ENCODE data around the gene SLC7A4.

The SLC7A4 gene

DNA sequence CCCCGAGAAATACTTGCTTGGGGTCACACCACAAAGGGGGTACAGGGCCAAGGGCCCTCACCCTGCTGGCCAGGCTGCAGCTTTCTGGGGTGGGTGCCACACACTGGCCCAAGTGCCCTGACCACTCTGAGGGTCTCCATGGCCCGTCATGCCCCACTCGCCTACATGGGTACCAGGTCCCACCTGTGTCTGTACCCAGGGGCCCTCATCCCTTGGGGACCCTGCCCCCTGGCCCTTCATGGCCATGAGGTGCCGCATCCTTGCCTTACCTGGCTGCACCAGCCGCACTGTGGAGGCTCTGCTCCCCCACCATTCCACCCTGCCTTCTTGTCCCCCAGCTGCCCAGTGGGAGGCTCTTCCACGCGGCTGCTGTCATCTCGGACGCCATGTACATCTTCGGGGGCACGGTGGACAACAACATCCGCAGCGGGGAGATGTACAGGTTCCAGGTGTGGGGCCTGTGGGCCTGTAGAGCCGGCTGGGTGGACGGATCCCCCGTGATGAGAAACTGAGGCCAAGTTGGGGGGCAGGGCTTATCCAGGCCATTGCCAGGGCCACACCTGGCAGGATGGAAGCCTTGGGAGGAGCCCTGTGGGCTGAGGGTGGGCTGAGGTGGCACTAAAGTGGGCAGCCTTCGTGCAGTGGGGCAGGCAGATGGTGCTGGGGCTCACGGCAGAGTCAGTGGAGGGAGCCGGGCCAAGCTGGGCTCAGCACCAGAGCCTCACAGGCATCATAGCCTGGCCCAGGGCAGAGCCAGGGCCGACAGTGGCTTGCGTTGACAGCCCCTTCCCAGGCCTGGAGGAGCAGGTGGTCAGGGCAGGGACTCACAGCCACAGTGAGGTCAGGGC is 39.7 kb downstream of the SLC7A4 start:
- no peak overlapping the region for H3K4me3 ChIP-seq (ENCODE audit: control insufficient read depth, low read depth, low read length)
- TF ChIP-seq, protein P1, sequence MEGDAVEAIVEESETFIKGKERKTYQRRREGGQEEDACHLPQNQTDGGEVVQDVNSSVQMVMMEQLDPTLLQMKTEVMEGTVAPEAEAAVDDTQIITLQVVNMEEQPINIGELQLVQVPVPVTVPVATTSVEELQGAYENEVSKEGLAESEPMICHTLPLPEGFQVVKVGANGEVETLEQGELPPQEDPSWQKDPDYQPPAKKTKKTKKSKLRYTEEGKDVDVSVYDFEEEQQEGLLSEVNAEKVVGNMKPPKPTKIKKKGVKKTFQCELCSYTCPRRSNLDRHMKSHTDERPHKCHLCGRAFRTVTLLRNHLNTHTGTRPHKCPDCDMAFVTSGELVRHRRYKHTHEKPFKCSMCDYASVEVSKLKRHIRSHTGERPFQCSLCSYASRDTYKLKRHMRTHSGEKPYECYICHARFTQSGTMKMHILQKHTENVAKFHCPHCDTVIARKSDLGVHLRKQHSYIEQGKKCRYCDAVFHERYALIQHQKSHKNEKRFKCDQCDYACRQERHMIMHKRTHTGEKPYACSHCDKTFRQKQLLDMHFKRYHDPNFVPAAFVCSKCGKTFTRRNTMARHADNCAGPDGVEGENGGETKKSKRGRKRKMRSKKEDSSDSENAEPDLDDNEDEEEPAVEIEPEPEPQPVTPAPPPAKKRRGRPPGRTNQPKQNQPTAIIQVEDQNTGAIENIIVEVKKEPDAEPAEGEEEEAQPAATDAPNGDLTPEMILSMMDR (conservative IDR thresholded peaks at IDR 0.05; ENCODE audit: control insufficient read depth, insufficient read depth, low read depth, low read length) = no peak
- DNase-seq (ENCODE audit: low read depth) = no peak

DNA sequence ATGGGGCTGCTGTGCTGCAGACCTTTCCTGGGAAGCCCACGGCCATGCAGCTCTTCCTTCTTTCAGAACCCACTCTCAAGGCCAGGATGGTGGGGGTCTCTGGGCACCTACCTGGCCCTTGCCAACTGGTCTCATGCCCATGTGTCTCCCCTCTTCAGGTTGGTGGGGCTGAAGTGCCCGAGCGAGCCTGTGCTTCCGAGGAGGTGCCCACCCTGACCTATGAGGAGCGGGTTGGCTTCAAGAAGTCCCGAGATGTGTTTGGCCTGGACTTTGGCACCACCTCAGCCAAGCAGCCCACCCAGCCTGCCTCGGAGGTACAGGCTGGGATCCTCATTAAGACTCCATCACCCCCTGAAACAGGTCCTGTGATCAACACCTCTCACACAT is 40.3 kb downstream of the SLC7A4 start:
- DNase-seq (ENCODE audit: low read depth) = no peak
- H3K4me3 ChIP-seq (ENCODE audit: control insufficient read depth, low read depth, low read length) = no peak overlapping the region
- TF ChIP-seq, protein P1 (conservative IDR thresholded peaks at IDR 0.05; ENCODE audit: control insufficient read depth, insufficient read depth, low read depth, low read length) = no peak

DNA sequence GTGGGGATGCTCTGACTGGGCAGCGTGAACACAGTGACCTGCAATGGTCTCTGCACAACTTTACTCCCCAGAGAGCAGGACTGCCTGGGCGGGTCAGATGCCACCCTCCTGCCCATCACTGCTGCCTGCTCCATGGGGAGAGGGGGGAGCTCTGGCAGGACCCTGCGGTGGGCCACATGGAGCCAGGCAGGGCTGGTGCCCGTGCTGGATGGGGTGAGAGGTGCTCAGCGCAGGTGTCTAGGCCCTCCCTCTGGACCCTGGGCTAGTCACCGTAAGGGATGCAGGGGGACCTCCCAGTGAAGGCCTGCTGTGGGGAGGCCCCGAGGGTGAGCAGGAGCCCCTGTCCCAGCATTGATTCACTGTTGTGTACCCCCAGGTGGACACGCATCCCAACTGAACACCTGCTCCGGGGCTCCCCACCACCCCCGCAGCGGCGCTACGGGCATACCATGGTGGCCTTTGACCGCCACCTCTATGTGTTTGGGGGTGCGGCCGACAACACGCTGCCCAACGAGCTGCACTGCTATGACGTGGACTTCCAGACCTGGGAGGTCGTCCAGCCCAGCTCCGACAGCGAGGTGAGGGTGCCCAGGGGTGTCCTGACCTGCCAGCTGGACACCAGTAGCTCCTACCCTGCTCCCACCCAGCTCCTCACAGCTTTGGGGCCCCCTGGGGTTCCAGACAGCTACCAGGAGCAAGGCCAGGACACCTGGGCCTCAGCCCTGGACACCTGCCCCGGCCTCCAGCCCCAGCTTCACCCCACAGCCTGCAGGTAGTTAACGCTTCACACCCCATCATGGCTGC is 40.9 kb downstream of the SLC7A4 start:
- DNase-seq (ENCODE audit: low read depth) = no peak
- no peak overlapping the region for H3K4me3 ChIP-seq (ENCODE audit: control insufficient read depth, low read depth, low read length)
- TF ChIP-seq, protein P1 (conservative IDR thresholded peaks at IDR 0.05; ENCODE audit: control insufficient read depth, insufficient read depth, low read depth, low read length) = no peak

DNA sequence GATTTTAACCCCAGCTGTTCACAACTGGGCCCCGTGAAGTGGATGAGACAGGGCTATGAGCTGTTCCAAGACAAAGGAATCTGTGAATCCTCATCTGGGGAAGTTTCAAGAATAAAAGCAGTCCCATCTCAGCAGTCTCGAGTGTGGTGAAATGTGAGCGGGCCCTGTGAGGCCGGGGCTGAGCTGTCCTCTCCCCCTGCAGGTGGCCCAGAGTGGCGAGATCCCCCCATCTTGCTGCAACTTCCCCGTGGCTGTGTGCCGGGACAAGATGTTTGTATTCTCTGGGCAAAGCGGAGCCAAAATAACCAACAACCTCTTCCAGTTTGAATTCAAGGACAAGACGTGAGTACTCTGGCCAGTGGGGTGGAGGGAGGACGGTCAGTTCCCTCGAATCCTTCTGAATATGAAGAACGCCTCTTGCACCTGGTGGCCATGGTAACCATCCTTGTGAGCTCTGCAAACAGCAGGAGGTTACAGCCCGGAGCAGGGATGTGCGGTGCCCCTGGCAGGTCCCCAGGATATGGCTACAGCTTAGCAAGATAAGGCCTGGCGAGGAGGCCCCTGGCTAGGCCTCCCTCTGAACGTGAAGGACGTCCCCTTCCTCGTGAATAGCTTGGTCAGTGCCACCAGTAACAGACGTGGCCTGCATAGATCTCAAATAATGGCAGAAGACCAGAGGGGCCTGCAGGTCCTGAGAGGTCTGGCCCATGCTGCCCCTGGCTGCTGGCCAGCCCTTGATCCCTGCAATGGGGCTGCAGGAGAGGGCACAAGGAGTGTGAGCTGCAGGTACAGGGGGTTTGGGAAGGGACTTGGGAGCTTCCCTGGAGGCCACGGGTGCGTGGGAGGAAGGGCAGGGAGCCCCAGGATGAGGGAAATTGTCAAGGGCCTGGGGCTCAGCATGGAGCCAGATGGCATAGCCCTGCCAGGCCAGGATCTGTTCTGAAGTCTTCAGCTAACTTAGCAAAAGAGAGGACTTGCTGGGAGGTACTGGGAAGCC is 41.9 kb downstream of the SLC7A4 start:
- H3K4me3 ChIP-seq (ENCODE audit: control insufficient read depth, low read depth, low read length) = no peak overlapping the region
- no peak for DNase-seq (ENCODE audit: low read depth)
- TF ChIP-seq, protein P1 (conservative IDR thresholded peaks at IDR 0.05; ENCODE audit: control insufficient read depth, insufficient read depth, low read depth, low read length) = no peak

DNA sequence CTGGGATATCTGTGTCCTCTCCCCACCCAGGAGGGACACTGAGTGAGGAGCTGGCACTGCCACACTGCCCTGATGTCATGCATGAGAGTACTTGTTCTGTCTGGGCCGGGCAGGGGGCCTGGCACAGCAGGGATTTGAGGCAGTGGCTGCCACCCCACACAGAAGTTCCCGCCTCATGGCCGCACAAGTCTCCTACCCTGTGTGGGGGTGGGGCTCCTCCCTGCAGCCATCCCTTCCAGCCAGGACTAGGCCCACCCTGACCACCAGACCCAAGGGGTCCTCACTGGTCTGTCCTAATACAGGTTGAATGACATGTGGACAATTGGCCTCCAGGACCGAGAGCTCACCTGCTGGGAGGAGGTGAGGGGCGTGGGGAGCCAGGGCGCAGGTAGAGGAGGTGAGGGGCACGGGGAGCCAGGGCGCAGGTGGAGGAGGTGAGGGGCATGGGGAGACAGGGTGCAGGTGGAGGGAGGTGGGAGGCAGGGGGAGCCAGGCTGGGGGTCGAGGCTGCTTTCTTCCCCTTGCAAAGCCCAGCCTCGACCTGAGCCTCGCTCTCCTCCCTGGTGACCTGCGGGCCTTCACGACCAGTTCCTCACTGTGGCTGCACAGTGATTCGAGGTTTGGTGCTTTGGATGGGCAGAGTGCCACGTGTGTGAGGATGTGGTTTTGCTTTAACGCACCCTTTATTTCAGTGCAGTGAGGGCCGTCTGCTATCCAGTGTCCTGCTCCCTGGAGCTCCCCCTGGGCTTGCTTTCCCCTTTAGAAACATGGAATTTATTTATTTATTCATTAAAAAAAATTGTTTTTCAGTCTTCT is 42.8 kb downstream of the SLC7A4 start:
- H3K4me3 ChIP-seq (ENCODE audit: control insufficient read depth, low read depth, low read length) = no peak overlapping the region
- TF ChIP-seq, protein P1 (conservative IDR thresholded peaks at IDR 0.05; ENCODE audit: control insufficient read depth, insufficient read depth, low read depth, low read length) = no peak
- no peak for DNase-seq (ENCODE audit: low read depth)
